Vagina (tissue), 2 donors: ENCODE measurements around the gene IFNL3.

Source experiments
- CTCF ChIP-seq, 3 experiments: fragments of 450-650 bp in 2 of 3; fragments of 200-600 bp in 1 of 3; sonication (generic) in 1 of 3; IDR thresholded peaks; one replicate each; pipeline ENCODE4 v1.5.1; 2017 to 2019; ENCODE audit warnings: antibody characterized with exemption in 3 of 3, mild to moderate bottlenecking in 2 of 3, moderate library complexity in 2 of 3
- POLR2AphosphoS5 ChIP-seq, 2 donors: sonication (generic); formaldehyde crosslinking; IDR thresholded peaks; one replicate each; pipeline ENCODE4 v1.9.0; 2017; ENCODE audit warnings: antibody characterized with exemption in 2 of 2, mild to moderate bottlenecking in 2 of 2, low read depth in 1 of 2; ENCODE audit not compliant: insufficient read depth in 1 of 2

GRCh38 chr19:39246951-39247669 lies 2.3 kb upstream of the IFNL3 start:
- no peak for TF ChIP-seq CTCF (IDR thresholded peaks at IDR 0.05)
- TF ChIP-seq POLR2AphosphoS5 (IDR thresholded peaks at IDR 0.05; ENCODE audit: insufficient read depth in 1 of 2, low read depth in 1 of 2), result no peak
